ENCODE results near the gene ESRRB.

The ESRRB gene

GRCh38 chr14:76337635-76338545, 38.0 kb upstream of the ESRRB start (continued):
- TF ChIP-seq GLIS3 (CRISPR knock-in tag; IDR thresholded peaks at IDR 0.05) (peak; percentile 8; the same call in 1 of the 2 replicates), ZFP30 (CRISPR knock-in tag; IDR thresholded peaks at IDR 0.05) (no peak), CREB5 (CRISPR knock-in tag; IDR thresholded peaks at IDR 0.05; ENCODE audit: low read depth) (no peak; the same call in 1 of the 2 replicates)

- TF ChIP-seq ARNTL (CRISPR knock-in tag; IDR thresholded peaks at IDR 0.05; ENCODE audit: borderline replicate concordance, low read depth) (no peak), ZFP3 (CRISPR knock-in tag; IDR thresholded peaks at IDR 0.05) (no peak), CSRNP3 (CRISPR knock-in tag; IDR thresholded peaks at IDR 0.05) (no peak)
- ATAC-seq, result no peak
These were observed 36.0 kb upstream of the ESRRB start for GRCh38 chr14:76339728-76340615.

GRCh38 chr14:76343386-76343785, 32.6 kb upstream of the ESRRB start:
- no peak for ATAC-seq
- TF ChIP-seq OSR1 (CRISPR knock-in tag; IDR thresholded peaks at IDR 0.05) (no peak), ZFP3 (CRISPR knock-in tag; IDR thresholded peaks at IDR 0.05) (no peak), GLIS3 (CRISPR knock-in tag; IDR thresholded peaks at IDR 0.05) (no peak)

- ATAC-seq, result no peak
- TF ChIP-seq ZFP3 (CRISPR knock-in tag; IDR thresholded peaks at IDR 0.05) (no peak), ZNF565 (CRISPR knock-in tag; conservative IDR thresholded peaks at IDR 0.05; ENCODE audit: low read depth) (no peak), RARB (CRISPR knock-in tag; IDR thresholded peaks at IDR 0.05) (no peak), TSHZ2 (CRISPR knock-in tag; IDR thresholded peaks at IDR 0.05) (no peak), ARNTL (CRISPR knock-in tag; IDR thresholded peaks at IDR 0.05; ENCODE audit: borderline replicate concordance, low read depth) (no peak), PATZ1 (CRISPR knock-in tag; IDR thresholded peaks at IDR 0.05; ENCODE audit: borderline replicate concordance) (no peak), CSDC2 (CRISPR knock-in tag; IDR thresholded peaks at IDR 0.05) (no peak), ZNF70 (CRISPR knock-in tag; IDR thresholded peaks at IDR 0.05) (no peak), GLIS3 (CRISPR knock-in tag; IDR thresholded peaks at IDR 0.05) (no peak), BACH2 (CRISPR knock-in tag; IDR thresholded peaks at IDR 0.05; ENCODE audit: borderline replicate concordance) (no peak), SNAI2 (CRISPR knock-in tag; IDR thresholded peaks at IDR 0.05) (no peak), CREB5 (CRISPR knock-in tag; IDR thresholded peaks at IDR 0.05; ENCODE audit: low read depth) (no peak), ZFP30 (CRISPR knock-in tag; IDR thresholded peaks at IDR 0.05) (no peak), OSR1 (CRISPR knock-in tag; IDR thresholded peaks at IDR 0.05) (no peak), TCF4 (CRISPR knock-in tag; IDR thresholded peaks at IDR 0.05; ENCODE audit: borderline replicate concordance) (no peak), ZC3H10 (CRISPR knock-in tag; IDR thresholded peaks at IDR 0.05) (no peak), POU6F1 (CRISPR knock-in tag; IDR thresholded peaks at IDR 0.05; ENCODE audit: borderline replicate concordance, low read depth) (no peak)
These were observed 29.4 kb upstream of the ESRRB start for GRCh38 chr14:76346391-76347160.
